SIG-M5 (cell line): Measurements from ENCODE around the gene IFT43.

Experiments
- DNase-seq: peaks from one replicate; lab custom pipeline; 2025; lab: John Stamatoyannopoulos, UW

Gene IFT43

GRCh38 chr14:76112889-76113624 is 127.5 kb downstream of the IFT43 start:
- DNase-seq = no peak

- DNase-seq = no peak
These were observed 128.1 kb downstream of the IFT43 start for GRCh38 chr14:76113691-76114090.

GRCh38 chr14:76115010-76115422 is 129.5 kb downstream of the IFT43 start:
- no peak for DNase-seq

- DNase-seq = no peak
These were observed 132.4 kb downstream of the IFT43 start for GRCh38 chr14:76117789-76118484.

- DNase-seq = no peak
These were observed 133.0 kb downstream of the IFT43 start for GRCh38 chr14:76118594-76118993.

- no peak for DNase-seq
These were observed 135.7 kb downstream of the IFT43 start for GRCh38 chr14:76121089-76121748.

- no peak for DNase-seq
These were observed 138.1 kb downstream of the IFT43 start for GRCh38 chr14:76123426-76124225.

- no peak for DNase-seq
These were observed 139.9 kb downstream of the IFT43 start for GRCh38 chr14:76125511-76125910.

GRCh38 chr14:76126076-76126475 is 140.5 kb downstream of the IFT43 start:
- no peak for DNase-seq

- DNase-seq = no peak
These were observed 144.5 kb downstream of the IFT43 start for GRCh38 chr14:76129851-76130576.

GRCh38 chr14:76131071-76131965 is 145.8 kb downstream of the IFT43 start:
- DNase-seq = no peak

GRCh38 chr14:76133103-76133502 is 147.5 kb downstream of the IFT43 start:
- DNase-seq = no peak
